CD4-positive, alpha-beta T cell treated with Interleukin-15 for 4 hours (primary cell): ENCODE measurements around the gene SDK2.
A peak's percentile ranks its signal among the peaks of the same experiment; 100 is the strongest.

Experiments
- DNase-seq: peaks from one replicate; pipeline ENCODE4 v3.0.0-alpha.2; 2020; ENCODE audit warnings: low spot score

SDK2 gene

GRCh38 chr17:73419051-73419450, 225.2 kb downstream of the SDK2 start:
- DNase-seq: no peak

GRCh38 chr17:73415782-73416181, 228.5 kb downstream of the SDK2 start:
- no peak for DNase-seq

GRCh38 chr17:73414171-73414955, 229.9 kb downstream of the SDK2 start:
- DNase-seq: no peak

- no peak for DNase-seq
These were observed 231.3 kb downstream of the SDK2 start for GRCh38 chr17:73412914-73413313.

GRCh38 chr17:73411313-73411747, 232.9 kb downstream of the SDK2 start:
- no peak for DNase-seq

- no peak for DNase-seq
These were observed 233.5 kb downstream of the SDK2 start for GRCh38 chr17:73410586-73411312.

- no peak for DNase-seq
These were observed 240.0 kb downstream of the SDK2 start for GRCh38 chr17:73404246-73404645.

GRCh38 chr17:73402466-73402865, 241.8 kb downstream of the SDK2 start:
- DNase-seq: no peak

GRCh38 chr17:73401911-73402310, 242.3 kb downstream of the SDK2 start:
- peak; percentile 1 for DNase-seq

- no peak for DNase-seq
These were observed 243.2 kb downstream of the SDK2 start for GRCh38 chr17:73400915-73401545.

GRCh38 chr17:73399056-73399455, 245.2 kb downstream of the SDK2 start:
- DNase-seq: no peak

GRCh38 chr17:73397856-73398540, 246.2 kb downstream of the SDK2 start:
- DNase-seq: no peak

GRCh38 chr17:73397278-73397826, 246.9 kb downstream of the SDK2 start:
- no peak for DNase-seq

- no peak for DNase-seq
These were observed 247.6 kb downstream of the SDK2 start for GRCh38 chr17:73396431-73397277.

- DNase-seq: no peak
These were observed 249.5 kb downstream of the SDK2 start for GRCh38 chr17:73394512-73395450.

GRCh38 chr17:73393962-73394361, 250.3 kb downstream of the SDK2 start:
- no peak for DNase-seq

- no peak for DNase-seq
These were observed 250.9 kb downstream of the SDK2 start for GRCh38 chr17:73393381-73393780.

- DNase-seq: no peak
These were observed 252.6 kb downstream of the SDK2 start for GRCh38 chr17:73391331-73392265.

- no peak for DNase-seq
These were observed 253.4 kb downstream of the SDK2 start for GRCh38 chr17:73390851-73391250.
